Lower lobe of right lung (tissue), 2 donors: ENCODE data around the gene RAD1. TPM values are rescaled to one million over a fixed set of nuclear protein-coding genes. Genes with fewer than 3 reads are reported as not detected.
A peak's percentile ranks its signal among the peaks of the same experiment; 100 is the strongest.

ENCODE experiments used
- ATAC-seq, 2 donors: fragments of 200-7000 bp; cut with Tn5 transposase; one replicate each; pipeline ENCODE4 v1.9.1; 2020 to 2022; ENCODE audit warnings: mild to moderate bottlenecking in 2 of 2, moderate library complexity in 2 of 2
- DNase-seq: peaks from one replicate; pipeline ENCODE4 v3.0.0-alpha.2; 2020
- H3K27ac ChIP-seq: fragments of 200-600 bp; one replicate; pipeline ENCODE4 v1.8.0; 2022
- H3K27me3 ChIP-seq: fragments of 200-600 bp; one replicate; pipeline ENCODE4 v1.8.0; 2022; ENCODE audit warnings: low read depth
- H3K36me3 ChIP-seq: fragments of 200-600 bp; one replicate; pipeline ENCODE4 v1.8.0; 2022; ENCODE audit warnings: mild to moderate bottlenecking
- H3K4me1 ChIP-seq: fragments of 200-600 bp; one replicate; pipeline ENCODE4 v1.8.0; 2022
- H3K4me3 ChIP-seq: fragments of 200-600 bp; one replicate; pipeline ENCODE4 v1.8.0; 2022; ENCODE audit warnings: mild to moderate bottlenecking
- H3K9me3 ChIP-seq: fragments of 200-600 bp; one replicate; pipeline ENCODE4 v1.8.0; 2022
- CTCF ChIP-seq: fragments of 200-600 bp; IDR thresholded peaks from one replicate; pipeline ENCODE4 v1.8.0; 2022; ENCODE audit warnings: antibody characterized with exemption, mild to moderate bottlenecking
- intact Hi-C: fragments of 100-400 bp; cut with DNase I; formaldehyde crosslinking; loops from one replicate; pipeline ENCODE4 v1.11.0; 2022
- total RNA-seq: library from RNA; stranded (reverse); fragmentation: NEBNext Ultra II Directional; extraction: Animal tissue kit (Norgen Biotek cat#: 25700); gene quantifications from one replicate; pipeline ENCODE4 v1.2.1, GENCODE V29; 2021
- donor health status: DM: no; HTN: yes; CAD: no; lungs with severe emphysema.

The RAD1 gene
- total RNA-seq, 1 donor from 2014 or later, result 25.6 TPM

DNA sequence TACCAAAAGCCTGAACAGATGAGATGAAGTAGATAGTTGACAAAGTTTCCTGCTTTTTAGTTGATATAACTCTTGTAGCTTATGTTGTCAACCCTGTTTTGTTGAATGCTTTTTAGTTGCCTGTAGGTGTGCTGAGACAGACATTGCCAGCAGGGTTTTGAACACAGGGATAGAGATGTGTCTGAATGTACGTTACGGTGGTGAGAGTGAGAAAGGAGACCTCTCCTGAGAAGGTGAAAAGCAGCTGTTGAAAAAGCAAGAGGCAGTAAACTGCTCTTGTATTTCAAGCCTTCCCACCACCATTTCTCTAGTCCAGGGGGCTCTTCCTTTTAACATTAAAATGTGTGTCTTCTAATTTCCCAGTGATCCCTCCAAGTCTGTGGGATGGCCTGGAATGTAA, 28.7 kb upstream of the RAD1 start:
- no peak for ATAC-seq
- Histone ChIP-seq H3K27me3 (no peaks in the 10 kb centered on the region), H3K36me3 (peaks cover 91% of the 10 kb centered on the region), H3K9me3 (no peaks in the 10 kb centered on the region), H3K27ac (no peak overlapping the region), H3K4me3 (no peak overlapping the region), H3K4me1 (no peaks in the 10 kb centered on the region)
- intact Hi-C loops, result no loop called here
- no peak for TF ChIP-seq CTCF
- DNase-seq, result no peak

DNA sequence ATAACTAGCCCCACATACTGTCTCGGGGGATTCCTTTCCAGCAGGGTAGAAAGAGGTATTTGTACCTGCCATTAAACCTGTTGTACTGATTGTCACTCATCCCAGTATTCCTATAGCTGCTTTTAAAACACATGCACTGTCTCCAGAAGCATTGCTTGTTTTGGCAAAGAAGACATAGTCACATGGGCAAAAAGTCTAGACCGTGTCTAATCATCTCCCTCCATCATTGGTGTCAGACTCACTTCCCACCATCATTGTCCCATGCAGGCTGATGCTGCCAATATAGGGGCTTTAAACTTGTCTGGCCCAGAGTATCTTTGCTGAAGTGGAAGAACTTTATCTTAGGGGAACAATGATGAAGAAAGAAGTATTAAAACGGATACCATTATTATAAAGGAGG, 26.6 kb upstream of the RAD1 start:
- intact Hi-C loops, result no loop called here
- Histone ChIP-seq H3K27ac (no peak overlapping the region), H3K36me3 (peaks cover 97% of the 10 kb centered on the region), H3K9me3 (no peaks in the 10 kb centered on the region), H3K4me3 (no peak overlapping the region), H3K27me3 (no peaks in the 10 kb centered on the region), H3K4me1 (no peaks in the 10 kb centered on the region)
- no peak for TF ChIP-seq CTCF
- DNase-seq (no peak), ATAC-seq (no peak)

- H3K27ac ChIP-seq, result no peak overlapping the region
- TF ChIP-seq CTCF, result no peak
- no peak for ATAC-seq
- H3K36me3 ChIP-seq, result peaks cover 37% of the 10 kb centered on the region
- no peaks in the 10 kb centered on the region for H3K9me3 ChIP-seq
- H3K27me3 ChIP-seq, result no peaks in the 10 kb centered on the region
- intact Hi-C loops, result no loop called here
- no peak overlapping the region for H3K4me3 ChIP-seq
- peaks cover 27% of the 10 kb centered on the region for H3K4me1 ChIP-seq
- no peak for DNase-seq
Observed at GRCh38 chr5:34932947-34933346, 17.6 kb upstream of the RAD1 start.

DNA sequence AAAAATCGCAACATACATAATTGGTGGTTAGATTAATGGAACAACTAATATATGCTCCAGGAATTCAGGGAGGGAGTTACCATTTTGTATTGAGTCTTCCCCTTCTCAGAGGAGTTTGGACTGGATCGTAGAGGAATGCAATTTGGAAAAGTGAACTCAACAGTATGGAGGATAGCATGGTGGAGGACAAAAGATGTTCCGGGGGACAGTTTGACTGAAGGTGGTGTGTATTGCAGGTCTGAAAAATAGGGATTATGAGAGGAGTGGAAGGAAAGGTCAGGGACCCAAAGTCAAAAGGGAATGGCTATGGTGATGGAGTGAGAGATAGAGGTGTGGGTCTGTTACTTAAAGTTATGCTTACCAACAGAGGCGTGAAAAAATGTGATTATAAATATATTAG, 15.6 kb upstream of the RAD1 start:
- TF ChIP-seq CTCF, result no peak
- H3K27ac ChIP-seq, result peak overlapping the region; percentile 88
- H3K27me3 ChIP-seq, result no peaks in the 10 kb centered on the region
- H3K9me3 ChIP-seq, result no peaks in the 10 kb centered on the region
- ATAC-seq (no peak), DNase-seq (no peak)
- peak overlapping the region; percentile 80 for H3K4me3 ChIP-seq
- H3K36me3 ChIP-seq, result peaks cover 25% of the 10 kb centered on the region
- H3K4me1 ChIP-seq, result peaks cover 27% of the 10 kb centered on the region
- intact Hi-C loops, result no loop called here

GRCh38 chr5:34930462-34930844, 15.1 kb upstream of the RAD1 start:
- DNase-seq (no peak), ATAC-seq (no peak)
- no peak for TF ChIP-seq CTCF

More at GRCh38 chr5:34930462-34930844, 15.1 kb upstream of the RAD1 start:
- H3K27me3 ChIP-seq, result no peaks in the 10 kb centered on the region
- no peaks in the 10 kb centered on the region for H3K9me3 ChIP-seq
- peak overlapping the region; percentile 80 for H3K4me3 ChIP-seq
- intact Hi-C loops, result no loop called here
- H3K4me1 ChIP-seq, result peaks cover 27% of the 10 kb centered on the region
- peak overlapping the region; percentile 88 for H3K27ac ChIP-seq
- peaks cover 25% of the 10 kb centered on the region for H3K36me3 ChIP-seq
